Trophoblast cell (in vitro differentiated cells and primary cell): ENCODE measurements around the gene EDIL3.

Source experiments
- DNase-seq, 2 donors: peaks; one replicate each; pipeline ENCODE4 v3.0.0-alpha.2; 2016
- H2AFZ ChIP-seq: 2 replicates; pipeline ENCODE4 v1.6.1; 2013; ENCODE audit warnings: low read length, moderate library complexity, mild to moderate bottlenecking; ENCODE audit not compliant: insufficient read depth, poor library complexity
- H2AK5ac ChIP-seq: 2 replicates; pipeline ENCODE4 v1.6.1; 2013; ENCODE audit warnings: mild to moderate bottlenecking, low read length
- H2BK120ac ChIP-seq: 2 replicates; pipeline ENCODE4 v1.6.1; 2013; ENCODE audit warnings: low read length, mild to moderate bottlenecking, moderate library complexity; ENCODE audit not compliant: insufficient read depth, poor library complexity
- H2BK12ac ChIP-seq: 2 replicates; pipeline ENCODE4 v1.6.1; 2013; ENCODE audit warnings: mild to moderate bottlenecking, low read length, moderate library complexity
- H2BK5ac ChIP-seq: 2 replicates; pipeline ENCODE4 v1.6.1; 2013; ENCODE audit warnings: low read length, low read depth, moderate library complexity, mild to moderate bottlenecking; ENCODE audit not compliant: poor library complexity
- H3K14ac ChIP-seq: 2 replicates; pipeline ENCODE4 v1.6.1; 2013; ENCODE audit warnings: mild to moderate bottlenecking, low read length
- H3K18ac ChIP-seq: 2 replicates; pipeline ENCODE4 v1.6.1; 2013; ENCODE audit warnings: mild to moderate bottlenecking, low read length
- H3K23ac ChIP-seq: 2 replicates; pipeline ENCODE4 v1.6.1; 2013; ENCODE audit warnings: low read length
- H3K27ac ChIP-seq: 2 replicates; pipeline ENCODE4 v1.5.1; 2013; ENCODE audit warnings: low read depth, mild to moderate bottlenecking, inconsistent platforms, low read length, moderate library complexity
- H3K27me3 ChIP-seq: 2 replicates; pipeline ENCODE4 v1.6.1; 2013; ENCODE audit warnings: inconsistent platforms, mild to moderate bottlenecking, low read length, moderate library complexity; ENCODE audit not compliant: insufficient read depth
- H3K36me3 ChIP-seq, 2 experiments: 1 replicate in 1 of 2; 2 replicates in 1 of 2; pipeline ENCODE4 v1.6.1; 2013; ENCODE audit warnings: low read length in 2 of 2, mild to moderate bottlenecking in 2 of 2, moderate library complexity in 1 of 2; ENCODE audit not compliant: insufficient read depth in 2 of 2, control insufficient read depth in 1 of 2
- H3K4ac ChIP-seq: 2 replicates; pipeline ENCODE4 v1.6.1; 2013; ENCODE audit warnings: low read depth, mild to moderate bottlenecking, low read length, moderate library complexity
- H3K4me1 ChIP-seq, 2 experiments: 1 replicate in 1 of 2; 2 replicates in 1 of 2; pipeline ENCODE4 v1.6.1; 2013; ENCODE audit warnings: low read length in 2 of 2, mild to moderate bottlenecking in 2 of 2, moderate library complexity in 1 of 2; ENCODE audit not compliant: insufficient read depth in 2 of 2, control insufficient read depth in 1 of 2
- H3K4me2 ChIP-seq: 2 replicates; pipeline ENCODE4 v1.6.1; 2013; ENCODE audit warnings: inconsistent platforms, mild to moderate bottlenecking, low read length, moderate library complexity
- H3K4me3 ChIP-seq: 2 replicates; pipeline ENCODE4 v1.5.1; 2013; ENCODE audit warnings: mild to moderate bottlenecking, low read depth, low read length, inconsistent platforms
- H3K79me1 ChIP-seq: one replicate; pipeline ENCODE4 v1.6.1; 2013; ENCODE audit warnings: low read length
- H3K79me2 ChIP-seq: 2 replicates; pipeline ENCODE4 v1.6.1; 2013; ENCODE audit warnings: low read length, mild to moderate bottlenecking; ENCODE audit not compliant: control insufficient read depth, insufficient read depth, poor library complexity
- H3K9ac ChIP-seq: 2 replicates; pipeline ENCODE4 v1.6.1; 2013; ENCODE audit warnings: mild to moderate bottlenecking, low read length
- H3K9me3 ChIP-seq: 2 replicates; pipeline ENCODE4 v1.6.1; 2013; ENCODE audit warnings: low read depth, mild to moderate bottlenecking, control low read depth, inconsistent platforms, low read length; ENCODE audit not compliant: insufficient read depth
- H4K12ac ChIP-seq: 2 replicates; pipeline ENCODE4 v1.6.1; 2013; ENCODE audit warnings: low read depth, mild to moderate bottlenecking, low read length, moderate library complexity
- H4K8ac ChIP-seq: 2 replicates; pipeline ENCODE4 v1.6.1; 2013; ENCODE audit warnings: low read depth, mild to moderate bottlenecking, low read length, moderate library complexity
- H4K91ac ChIP-seq: one replicate; pipeline ENCODE4 v1.6.1; 2013; ENCODE audit warnings: low read depth, mild to moderate bottlenecking, low read length, moderate library complexity
- WGBS: extraction: QIAGEN DNeasy Blood & Tissue Kit; methylation state at CpG from one replicate; pipeline ENCODE4 v1.1.7; 2013; ENCODE audit warnings: missing lambda C conversion rate; ENCODE audit not compliant: insufficient read length, insufficient coverage; ENCODE audit errors: extremely low coverage; 5-methylcytosine and 5-hydroxymethylcytosine counted together

Gene EDIL3

DNA sequence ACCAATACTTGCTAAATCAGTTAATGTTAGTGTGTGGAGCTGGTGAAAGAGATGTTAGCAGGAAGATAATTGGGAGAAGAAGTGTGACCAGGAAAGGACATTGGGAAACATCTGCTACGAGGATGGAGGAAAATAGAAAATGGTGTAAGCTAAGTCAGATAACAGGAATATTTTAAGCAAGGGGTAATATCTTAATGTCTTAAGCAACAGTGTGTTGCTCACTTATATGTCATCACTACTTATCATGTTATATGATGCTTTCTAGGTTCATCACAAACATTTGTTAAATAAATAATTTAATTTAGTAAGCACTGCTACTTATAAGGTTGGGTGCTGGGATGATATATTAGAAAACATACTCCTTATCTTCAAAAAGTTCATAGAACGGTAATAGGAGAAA, 326.1 kb downstream of the EDIL3 start:
- Histone ChIP-seq H3K79me1 (no peaks in the 10 kb centered on the region), H3K36me3 (no peaks in the 10 kb centered on the region), H3K4me1 (no peaks in the 10 kb centered on the region), H3K23ac (no peak overlapping the region), H2AK5ac (no peak overlapping the region), H2BK5ac (no peak overlapping the region), H3K9ac (no peak overlapping the region), H2BK120ac (no peak overlapping the region), H3K27ac (no peak overlapping the region), H4K12ac (no peak overlapping the region), H3K79me2 (no peaks in the 10 kb centered on the region), H3K4me3 (no peak overlapping the region), H3K27me3 (no peaks in the 10 kb centered on the region), H4K91ac (no peak overlapping the region), H2BK12ac (no peak overlapping the region), H2AFZ (no peak overlapping the region), H3K4ac (no peak overlapping the region), H3K14ac (no peak overlapping the region), H3K18ac (no peak overlapping the region), H4K8ac (no peak overlapping the region), H3K4me2 (no peak overlapping the region), H3K9me3 (no peaks in the 10 kb centered on the region)
- DNase-seq = no peak
- WGBS = no CpG with 5 or more reads among the region's 2 CpGs

GRCh38 chr5:84057211-84057610, 327.5 kb downstream of the EDIL3 start:
- no peak overlapping the region for H3K9ac ChIP-seq
- H3K79me1 ChIP-seq = no peaks in the 10 kb centered on the region
- H2BK5ac ChIP-seq = no peak overlapping the region
- H3K27ac ChIP-seq = no peak overlapping the region
- H3K4me3 ChIP-seq = no peak overlapping the region
- DNase-seq = no peak
- H3K9me3 ChIP-seq = no peaks in the 10 kb centered on the region
- no peak overlapping the region for H3K4ac ChIP-seq
- no peak overlapping the region for H4K8ac ChIP-seq
- no peak overlapping the region for H2BK12ac ChIP-seq
- H3K18ac ChIP-seq = no peak overlapping the region
- no CpG with 5 or more reads among the region's 2 CpGs for WGBS
- H2BK120ac ChIP-seq = no peak overlapping the region
- H3K4me1 ChIP-seq = no peaks in the 10 kb centered on the region
- no peaks in the 10 kb centered on the region for H3K79me2 ChIP-seq
- no peaks in the 10 kb centered on the region for H3K36me3 ChIP-seq
- H3K4me2 ChIP-seq = no peak overlapping the region
- no peaks in the 10 kb centered on the region for H3K27me3 ChIP-seq
- no peak overlapping the region for H4K12ac ChIP-seq
- H2AK5ac ChIP-seq = no peak overlapping the region
- no peak overlapping the region for H3K14ac ChIP-seq
- H4K91ac ChIP-seq = no peak overlapping the region
- H3K23ac ChIP-seq = no peak overlapping the region
- H2AFZ ChIP-seq = no peak overlapping the region

DNA sequence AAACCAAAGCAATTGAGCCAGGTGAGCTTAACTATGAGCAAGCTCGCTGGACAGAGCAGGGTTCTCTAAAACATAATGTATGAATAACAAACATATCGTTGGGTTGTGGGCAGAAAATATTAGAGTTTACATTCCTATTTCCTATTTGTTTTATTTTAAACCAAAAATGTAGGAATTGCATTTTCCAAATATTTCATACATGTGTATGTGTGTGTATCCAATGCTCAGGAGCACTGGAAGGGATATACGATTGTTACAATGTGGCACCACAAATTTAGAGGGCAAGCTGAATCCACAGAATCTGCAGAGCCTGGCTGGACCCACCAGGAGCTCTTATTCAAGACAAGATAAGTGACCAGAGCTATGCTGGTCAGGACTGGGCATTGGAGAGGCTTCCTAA, 338.7 kb downstream of the EDIL3 start:
- DNase-seq = no peak
- Histone ChIP-seq H4K12ac (no peak overlapping the region), H3K9ac (no peak overlapping the region), H3K4me3 (no peak overlapping the region), H3K36me3 (no peaks in the 10 kb centered on the region), H3K18ac (no peak overlapping the region), H2BK120ac (no peak overlapping the region), H4K91ac (no peak overlapping the region), H2AFZ (no peak overlapping the region), H3K27ac (no peak overlapping the region), H3K79me2 (no peaks in the 10 kb centered on the region), H3K4ac (no peak overlapping the region), H3K14ac (no peak overlapping the region), H2AK5ac (no peak overlapping the region), H3K79me1 (no peaks in the 10 kb centered on the region), H3K27me3 (no peaks in the 10 kb centered on the region), H3K9me3 (no peaks in the 10 kb centered on the region), H3K4me1 (no peaks in the 10 kb centered on the region), H2BK5ac (no peak overlapping the region), H4K8ac (no peak overlapping the region), H2BK12ac (no peak overlapping the region), H3K23ac (no peak overlapping the region), H3K4me2 (no peak overlapping the region)
- WGBS = no CpG with 5 or more reads among the region's 3 CpGs

DNA sequence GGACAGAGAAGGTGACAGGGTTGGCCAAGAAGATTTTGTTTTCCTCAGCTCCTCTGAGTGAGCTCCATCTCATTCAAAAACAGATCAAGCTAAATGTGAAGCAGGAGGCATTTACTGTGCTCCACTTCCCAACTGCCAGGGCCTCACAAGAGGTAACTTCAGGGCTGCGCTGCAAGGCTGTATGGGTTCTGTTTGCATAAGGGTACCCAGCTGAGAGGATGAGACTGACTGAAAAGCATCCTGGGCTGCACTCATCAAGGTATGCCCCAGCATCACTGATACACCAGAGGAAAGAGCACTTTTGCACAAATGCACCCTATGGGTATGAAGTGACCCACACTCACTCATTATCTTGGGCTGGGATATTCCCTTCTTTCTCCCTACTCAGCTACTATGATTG, 347.8 kb downstream of the EDIL3 start:
- no peak overlapping the region for H3K4me2 ChIP-seq
- H4K12ac ChIP-seq = no peak overlapping the region
- no peak overlapping the region for H3K18ac ChIP-seq
- H4K8ac ChIP-seq = no peak overlapping the region
- no peak for DNase-seq
- no peaks in the 10 kb centered on the region for H3K27me3 ChIP-seq
- H3K79me2 ChIP-seq = no peaks in the 10 kb centered on the region
- H3K4ac ChIP-seq = no peak overlapping the region
- H2BK12ac ChIP-seq = no peak overlapping the region
- H3K4me3 ChIP-seq = no peak overlapping the region
- no peak overlapping the region for H2AK5ac ChIP-seq
- no peak overlapping the region for H2BK120ac ChIP-seq
- no peak overlapping the region for H3K23ac ChIP-seq
- no peak overlapping the region for H3K9ac ChIP-seq
- H2BK5ac ChIP-seq = no peak overlapping the region
- WGBS = no CpG with 5 or more reads among the region's 1 CpG
- H3K79me1 ChIP-seq = no peaks in the 10 kb centered on the region
- no peaks in the 10 kb centered on the region for H3K36me3 ChIP-seq
- no peak overlapping the region for H3K27ac ChIP-seq
- H3K9me3 ChIP-seq = no peaks in the 10 kb centered on the region
- H3K14ac ChIP-seq = no peak overlapping the region
- no peak overlapping the region for H4K91ac ChIP-seq
- no peak overlapping the region for H2AFZ ChIP-seq
- H3K4me1 ChIP-seq = no peaks in the 10 kb centered on the region

DNA sequence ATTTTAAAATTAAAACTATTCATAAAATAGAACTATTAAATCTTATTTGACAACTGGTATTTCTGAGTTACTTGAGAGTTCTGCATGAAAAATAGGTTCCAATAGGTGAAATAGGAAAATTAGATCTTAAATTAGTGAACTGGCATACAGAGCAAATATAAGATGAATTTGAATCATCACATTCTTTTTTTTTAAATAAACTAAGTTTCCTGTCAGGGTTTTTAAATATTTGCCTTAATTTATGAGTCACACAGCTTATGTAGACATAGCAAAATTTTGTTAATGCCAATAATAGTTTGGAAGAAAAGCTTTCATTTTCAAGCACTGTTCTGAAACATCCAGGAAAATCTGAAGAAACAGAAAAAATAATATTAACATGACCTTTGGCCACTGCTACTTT, 352.4 kb downstream of the EDIL3 start:
- H2AK5ac ChIP-seq = no peak overlapping the region
- H4K91ac ChIP-seq = no peak overlapping the region
- H3K14ac ChIP-seq = no peak overlapping the region
- H3K4me2 ChIP-seq = no peak overlapping the region
- H3K9me3 ChIP-seq = no peaks in the 10 kb centered on the region
- DNase-seq = no peak
- H3K79me2 ChIP-seq = no peaks in the 10 kb centered on the region
- H3K36me3 ChIP-seq = no peaks in the 10 kb centered on the region
- H2BK12ac ChIP-seq = no peak overlapping the region
- H2AFZ ChIP-seq = no peak overlapping the region
- no peak overlapping the region for H2BK5ac ChIP-seq
- no peak overlapping the region for H3K23ac ChIP-seq
- H3K9ac ChIP-seq = no peak overlapping the region
- no peaks in the 10 kb centered on the region for H3K79me1 ChIP-seq
- no peaks in the 10 kb centered on the region for H3K4me1 ChIP-seq
- H3K18ac ChIP-seq = no peak overlapping the region
- H3K27ac ChIP-seq = no peak overlapping the region
- H4K8ac ChIP-seq = no peak overlapping the region
- H4K12ac ChIP-seq = no peak overlapping the region
- no peak overlapping the region for H3K4ac ChIP-seq
- H3K4me3 ChIP-seq = no peak overlapping the region
- no peaks in the 10 kb centered on the region for H3K27me3 ChIP-seq
- no peak overlapping the region for H2BK120ac ChIP-seq
